Endothelial cell of umbilical vein (primary cell): ENCODE measurements around the gene BBS2. TPM values are rescaled to one million over a fixed set of nuclear protein-coding genes. Genes with fewer than 3 reads are reported as not detected.

Experiments used
- BruUV-seq: library from RNA; stranded (reverse); fragments of 400-500 nt; replicated peaks from 2 replicates; lab custom pipeline; 2021; lab: Mats Ljungman, UMichigan
- CTCF ChIA-PET: fragments of 300-600, 350-600 bp; sonication (Branson Sonifier 250); formaldehyde crosslinking; loops from one replicate; lab custom pipeline; 2021; ENCODE audit warnings: antibody characterized with exemption, inconsistent platforms; lab: Charles Lee
- POLR2A ChIA-PET: fragments of 300-600, 350-600 bp; sonication (Branson Sonifier 250); formaldehyde crosslinking; loops from one replicate; lab custom pipeline; 2021; ENCODE audit warnings: antibody characterized with exemption, inconsistent platforms; lab: Charles Lee
- DNase-seq: peaks from one replicate; pipeline ENCODE4 v3.0.0-alpha.2; 2011; ENCODE audit warnings: low read depth, low spot score
- FAIRE-seq: peaks from 2 replicates; lab custom pipeline; 2011; peaks lifted over from hg19 to GRCh38; lab: Jason Lieb, UNC
- H2AFZ ChIP-seq: 2 replicates; pipeline ENCODE4 v1.6.0; 2012; ENCODE audit warnings: low read depth, low read length, control low read depth, inconsistent platforms
- H3K27ac ChIP-seq: 2 replicates; pipeline ENCODE4 v1.5.1; 2011; ENCODE audit warnings: low read depth, mild to moderate bottlenecking, control low read depth, low read length, moderate library complexity; ENCODE audit not compliant: insufficient read depth
- H3K27me3 ChIP-seq, 2 experiments: 2 replicates each; pipeline versions ENCODE4 v1.6.0 to v1.6.1; 2011; ENCODE audit warnings: low read length in 2 of 2, mixed read lengths in 1 of 2; ENCODE audit not compliant: control insufficient read depth in 2 of 2, insufficient read depth in 2 of 2
- H3K36me3 ChIP-seq, 2 experiments: 2 replicates in 1 of 2; 3 replicates in 1 of 2; pipeline ENCODE4 v1.5.1; 2011; ENCODE audit warnings: low read length in 2 of 2, mild to moderate bottlenecking in 1 of 2, moderate library complexity in 1 of 2; ENCODE audit not compliant: control insufficient read depth in 2 of 2, insufficient read depth in 2 of 2; ENCODE audit errors: extremely low read depth in 1 of 2
- H3K4me1 ChIP-seq: 3 replicates; pipeline ENCODE4 v1.5.1; 2011; ENCODE audit warnings: mild to moderate bottlenecking, low read length; ENCODE audit not compliant: control insufficient read depth, insufficient read depth; ENCODE audit errors: extremely low read depth
- H3K4me2 ChIP-seq: 2 replicates; pipeline ENCODE4 v1.6.1; 2011; ENCODE audit warnings: low read length, control low read depth, mixed read lengths; ENCODE audit not compliant: insufficient read depth
- H3K4me3 ChIP-seq, 3 experiments: fragments of 200-600 bp in 1 of 3; sonication (generic), shearing (Covaris generic) in 1 of 3; replicated peaks in 1 of 3; 2 replicates each; pipeline ENCODE4 v1.5.1; 2011 to 2016; ENCODE audit warnings: control low read depth in 3 of 3, low read length in 3 of 3, mild to moderate bottlenecking in 2 of 3, inconsistent platforms in 1 of 3, low read depth in 1 of 3, moderate library complexity in 1 of 3; ENCODE audit not compliant: insufficient read depth in 1 of 3
- H3K79me2 ChIP-seq: 2 replicates; pipeline ENCODE4 v1.6.0; 2012; ENCODE audit warnings: low read length, inconsistent platforms; ENCODE audit not compliant: control insufficient read depth, insufficient read depth
- H3K9ac ChIP-seq: replicated peaks from 2 replicates; pipeline ENCODE3; 2011; ENCODE audit warnings: low read length, control low read depth; ENCODE audit not compliant: insufficient read depth; ENCODE audit errors: extremely low read depth
- H3K9me1 ChIP-seq: replicated peaks from 3 replicates; pipeline ENCODE4 v1.6.0; 2011; ENCODE audit warnings: mild to moderate bottlenecking, low read length; ENCODE audit not compliant: control insufficient read depth, insufficient read depth; ENCODE audit errors: extremely low read depth
- H3K9me3 ChIP-seq: replicated peaks from 2 replicates; pipeline ENCODE4 v1.5.1; 2012; ENCODE audit warnings: low read length, inconsistent platforms; ENCODE audit not compliant: control insufficient read depth, insufficient read depth
- H4K20me1 ChIP-seq: replicated peaks from 2 replicates; pipeline ENCODE3; 2011; ENCODE audit warnings: mild to moderate bottlenecking, low read length; ENCODE audit not compliant: control insufficient read depth, insufficient read depth; ENCODE audit errors: extremely low read depth
- CTCF ChIP-seq, 2 donors: IDR thresholded peaks; 1 replicate in 1 of 2; 2 replicates in 1 of 2; pipeline ENCODE4 v1.5.1; 2011; ENCODE audit warnings: low read length in 2 of 2, mild to moderate bottlenecking in 2 of 2, moderate library complexity in 2 of 2, control low read depth in 1 of 2, inconsistent platforms in 1 of 2, low read depth in 1 of 2; ENCODE audit not compliant: insufficient read depth in 1 of 2; ENCODE audit errors: extremely low read depth in 1 of 2
- FOS ChIP-seq: IDR thresholded peaks from 2 replicates; pipeline ENCODE4 v1.6.1; 2011; ENCODE audit warnings: mild to moderate bottlenecking, low read length, moderate library complexity, borderline replicate concordance; ENCODE audit not compliant: insufficient read depth
- GATA2 ChIP-seq: IDR thresholded peaks from 2 replicates; pipeline ENCODE4 v1.7.0; 2011; ENCODE audit warnings: low read depth, mild to moderate bottlenecking, moderate library complexity, mixed read lengths, low read length; ENCODE audit not compliant: insufficient read length, insufficient read depth
- JUN ChIP-seq: IDR thresholded peaks from 2 replicates; pipeline ENCODE4 v1.6.1; 2011; ENCODE audit warnings: borderline replicate concordance, low read depth; ENCODE audit not compliant: insufficient read length, insufficient read depth
- MAX ChIP-seq: IDR thresholded peaks from 2 replicates; pipeline ENCODE4 v1.6.1; 2011; ENCODE audit not compliant: insufficient read depth, insufficient read length
- MYC ChIP-seq: IDR thresholded peaks from one replicate; pipeline ENCODE4 v1.6.1; 2011; ENCODE audit warnings: mild to moderate bottlenecking, low read depth, low read length
- POLR2AphosphoS5 ChIP-seq: IDR thresholded peaks from 2 replicates; pipeline ENCODE4 v1.6.1; 2012; ENCODE audit warnings: low read depth, mild to moderate bottlenecking, control low read depth, low read length, moderate library complexity; ENCODE audit not compliant: insufficient read depth
- dilution Hi-C: fragments of 300-500 bp; cut with MboI; formaldehyde crosslinking; loops from one replicate; pipeline ENCODE4 v1.15.0; 2019; ENCODE audit warnings: low sequenced_read_pairs; ENCODE audit not compliant: extremely low pct_ligation_motif_present
- intact Hi-C: fragments of 100-400 bp; cut with micrococcal nuclease; formaldehyde crosslinking; loops from one replicate; pipeline ENCODE4 v1.10.0; 2022
- polyA plus RNA-seq, 4 experiments: library from polyadenylated mRNA; depleted of rRNA in 3 of 4; stranded (reverse) in 3 of 4; unstranded in 1 of 4; fragments of >200 nt; gene quantifications; 2 replicates each; pipeline versions ENCODE4 v1.2.1 to v1.2.3, GENCODE V29; 2011 to 2012; ENCODE audit warnings: missing spikeins in 1 of 4
- total RNA-seq: library from RNA; stranded (reverse); gene quantifications from 2 replicates; pipeline ENCODE4 v1.2.3, GENCODE V29; 2021

The BBS2 gene
- total and polyA plus RNA-seq, 2 donors (not counting 3 experiments of a cell fraction or from before 2014, with no cell fraction given) = 37.6 to 44.8 TPM

- Histone ChIP-seq H2AFZ (no peak overlapping the region), H3K27me3 (no peaks in the 10 kb centered on the region), H3K79me2 (no peaks in the 10 kb centered on the region), H3K9me1 (no peaks in the 10 kb centered on the region), H3K4me3 (no peak overlapping the region), H3K4me1 (peaks cover 18% of the 10 kb centered on the region), H3K36me3 (peaks cover 4 to 5% of the 10 kb centered on the region in 2 experiments), H4K20me1 (no peaks in the 10 kb centered on the region), H3K9me3 (no peaks in the 10 kb centered on the region), H3K27ac (no peak overlapping the region), H3K9ac (no peak overlapping the region), H3K4me2 (no peak overlapping the region)
- no TSS peak for BruUV-seq
- dilution Hi-C loops (no loop called here), intact Hi-C loops (no loop called here)
- ChIA-PET CTCF (interaction anchor here (1.5 to 2.2 kb wide), 2 partner anchors 90 to 191 kb away, joined by 4 to 9 read pairs; no protein-coding TSS in a partner anchor), POLR2A (no interaction called here)
- no peak for TF ChIP-seq POLR2AphosphoS5
- no peak for TF ChIP-seq CTCF (IDR thresholded peaks at IDR 0.05; ENCODE audit: extremely low read depth in 1 of 2, insufficient read depth in 1 of 2, low read depth in 1 of 2, low read length in 2 of 2)
- no peak for TF ChIP-seq MAX
- TF ChIP-seq MYC = no peak
- TF ChIP-seq GATA2 = no peak
- TF ChIP-seq JUN = no peak
- TF ChIP-seq FOS = no peak
- FAIRE-seq (no peak), DNase-seq (no peak)
Measured at GRCh38 chr16:56510544-56510943, 9.3 kb downstream of the BBS2 start.
